ENCODE measurements around the gene DMAP1.

Gene DMAP1

GRCh38 chr1:44259090-44259489 lies 45.8 kb downstream of the DMAP1 start:
- Histone ChIP-seq H3K4me1 (ENCODE audit: control insufficient read depth, insufficient read depth, low read length, unreplicated experiment) (no peaks in the 10 kb centered on the region), H3K79me2 (ENCODE audit: control insufficient read depth, insufficient read depth, low read length, unreplicated experiment) (no peaks in the 10 kb centered on the region), H3K27ac (ENCODE audit: low read depth, low read length) (no peak overlapping the region), H3K36me3 (ENCODE audit: insufficient read depth, low read length) (no peaks in the 10 kb centered on the region), H2AFZ (ENCODE audit: low read length, unreplicated experiment) (no peak overlapping the region), H3K27me3 (ENCODE audit: insufficient read depth, low read length) (no peaks in the 10 kb centered on the region), H3K4me3 (ENCODE audit: low read depth, low read length) (no peak overlapping the region)

DNA sequence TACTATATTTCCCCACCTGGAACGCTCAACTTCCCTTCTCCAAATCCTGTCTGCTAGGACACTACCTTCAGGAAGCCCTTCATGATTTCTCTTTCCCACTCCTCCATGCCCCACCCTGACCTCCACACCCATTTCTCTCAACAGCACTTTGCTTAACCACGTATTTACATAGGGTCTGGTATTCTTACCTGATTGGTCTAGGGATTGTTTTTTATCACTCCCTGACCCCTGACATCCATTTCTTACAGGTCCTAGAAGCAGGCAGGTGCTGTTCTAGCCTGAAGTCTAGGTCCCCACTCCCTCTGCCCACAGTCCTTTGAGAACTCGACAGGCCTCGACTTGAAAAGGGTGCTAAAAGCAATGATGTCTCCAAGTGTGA lies 47.5 kb downstream of the DMAP1 start:
- no peaks in the 10 kb centered on the region for H3K79me2 ChIP-seq (ENCODE audit: control insufficient read depth, insufficient read depth, low read length, unreplicated experiment)
- H2AFZ ChIP-seq (ENCODE audit: low read length, unreplicated experiment): no peak overlapping the region
- no peaks in the 10 kb centered on the region for H3K4me1 ChIP-seq (ENCODE audit: control insufficient read depth, insufficient read depth, low read length, unreplicated experiment)
- H3K36me3 ChIP-seq (ENCODE audit: insufficient read depth, low read length): no peaks in the 10 kb centered on the region
- H3K4me3 ChIP-seq (ENCODE audit: low read depth, low read length): no peak overlapping the region
- no peak overlapping the region for H3K27ac ChIP-seq (ENCODE audit: low read depth, low read length)
- no peaks in the 10 kb centered on the region for H3K27me3 ChIP-seq (ENCODE audit: insufficient read depth, low read length)

DNA sequence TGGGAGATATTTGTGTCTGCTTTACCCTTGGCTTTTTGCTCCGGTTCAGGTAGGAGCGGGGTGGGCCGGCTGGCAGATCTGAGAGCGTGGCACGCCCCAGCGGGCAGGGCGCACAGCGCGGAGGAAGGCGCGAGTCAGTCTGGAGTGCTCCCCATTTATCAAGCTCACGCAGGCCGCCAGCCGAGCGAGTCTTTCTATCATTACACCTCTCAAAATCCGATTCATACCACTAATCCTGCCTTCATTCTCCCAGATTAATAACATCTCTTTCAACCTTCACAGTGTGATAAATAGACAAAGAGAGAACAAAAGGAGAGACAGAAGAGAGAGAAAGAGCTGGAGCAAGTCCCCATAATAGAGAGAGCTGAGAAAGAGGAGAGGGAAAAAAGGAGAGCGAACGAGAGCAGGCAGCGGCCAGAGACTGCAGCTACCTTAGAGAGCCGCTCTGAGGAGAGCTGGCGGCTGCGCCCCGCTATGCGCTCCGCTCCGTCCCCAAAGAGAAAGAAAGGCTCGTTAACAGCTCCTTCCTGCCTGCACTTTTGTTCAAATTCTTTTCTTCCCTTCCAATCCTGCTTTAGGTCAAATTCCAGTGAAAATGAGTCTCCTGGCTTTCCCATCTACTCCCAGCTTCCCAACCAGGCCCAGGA lies 48.0 kb downstream of the DMAP1 start:
- Histone ChIP-seq H3K27ac (ENCODE audit: low read depth, low read length) (no peak overlapping the region), H3K79me2 (ENCODE audit: control insufficient read depth, insufficient read depth, low read length, unreplicated experiment) (no peaks in the 10 kb centered on the region), H3K27me3 (ENCODE audit: insufficient read depth, low read length) (no peaks in the 10 kb centered on the region), H3K36me3 (ENCODE audit: insufficient read depth, low read length) (no peaks in the 10 kb centered on the region), H2AFZ (ENCODE audit: low read length, unreplicated experiment) (no peak overlapping the region), H3K4me3 (ENCODE audit: low read depth, low read length) (no peak overlapping the region), H3K4me1 (ENCODE audit: control insufficient read depth, insufficient read depth, low read length, unreplicated experiment) (no peaks in the 10 kb centered on the region)

GRCh38 chr1:44261962-44262361 lies 48.7 kb downstream of the DMAP1 start:
- H3K4me1 ChIP-seq (ENCODE audit: control insufficient read depth, insufficient read depth, low read length, unreplicated experiment): no peaks in the 10 kb centered on the region
- H3K4me3 ChIP-seq (ENCODE audit: low read depth, low read length): no peak overlapping the region
- H2AFZ ChIP-seq (ENCODE audit: low read length, unreplicated experiment): no peak overlapping the region
- no peak overlapping the region for H3K27ac ChIP-seq (ENCODE audit: low read depth, low read length)
- H3K27me3 ChIP-seq (ENCODE audit: insufficient read depth, low read length): no peaks in the 10 kb centered on the region
- no peaks in the 10 kb centered on the region for H3K79me2 ChIP-seq (ENCODE audit: control insufficient read depth, insufficient read depth, low read length, unreplicated experiment)
- H3K36me3 ChIP-seq (ENCODE audit: insufficient read depth, low read length): no peaks in the 10 kb centered on the region

DNA sequence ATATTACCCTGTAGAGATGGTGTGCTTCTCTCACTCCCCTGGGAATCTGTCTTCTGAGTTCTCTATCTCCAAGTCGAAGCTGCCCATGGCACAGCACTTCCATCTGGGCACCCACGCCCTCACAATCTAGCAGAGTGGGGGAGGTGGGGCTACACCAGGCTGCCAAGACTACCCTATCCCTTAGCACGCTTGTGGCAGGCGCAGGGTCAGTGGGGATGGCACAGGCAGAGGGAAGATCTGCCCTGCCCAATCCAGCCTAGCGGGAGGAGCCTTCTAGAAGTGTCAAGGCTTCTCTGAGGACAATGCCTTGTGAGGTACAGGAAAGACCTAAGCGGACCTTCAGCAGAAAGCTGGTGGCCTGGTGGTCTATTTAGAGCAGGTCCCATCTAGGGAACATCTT lies 49.1 kb downstream of the DMAP1 start:
- no peak overlapping the region for H2AFZ ChIP-seq (ENCODE audit: low read length, unreplicated experiment)
- H3K36me3 ChIP-seq (ENCODE audit: insufficient read depth, low read length): no peaks in the 10 kb centered on the region
- no peaks in the 10 kb centered on the region for H3K27me3 ChIP-seq (ENCODE audit: insufficient read depth, low read length)
- H3K4me1 ChIP-seq (ENCODE audit: control insufficient read depth, insufficient read depth, low read length, unreplicated experiment): no peaks in the 10 kb centered on the region
- H3K27ac ChIP-seq (ENCODE audit: low read depth, low read length): no peak overlapping the region
- H3K79me2 ChIP-seq (ENCODE audit: control insufficient read depth, insufficient read depth, low read length, unreplicated experiment): no peaks in the 10 kb centered on the region
- no peak overlapping the region for H3K4me3 ChIP-seq (ENCODE audit: low read depth, low read length)

- no peak overlapping the region for H3K27ac ChIP-seq (ENCODE audit: low read depth, low read length)
- H3K4me3 ChIP-seq (ENCODE audit: low read depth, low read length): no peak overlapping the region
Measured at GRCh38 chr1:44262816-44263567, 49.7 kb downstream of the DMAP1 start.

GRCh38 chr1:44263568-44264450 lies 50.5 kb downstream of the DMAP1 start:
- Histone ChIP-seq H3K27ac (ENCODE audit: low read depth, low read length) (no peak overlapping the region), H3K79me2 (ENCODE audit: control insufficient read depth, insufficient read depth, low read length, unreplicated experiment) (no peaks in the 10 kb centered on the region), H3K4me3 (ENCODE audit: low read depth, low read length) (no peak overlapping the region), H3K4me1 (ENCODE audit: control insufficient read depth, insufficient read depth, low read length, unreplicated experiment) (no peaks in the 10 kb centered on the region), H3K36me3 (ENCODE audit: insufficient read depth, low read length) (no peaks in the 10 kb centered on the region), H3K27me3 (ENCODE audit: insufficient read depth, low read length) (no peaks in the 10 kb centered on the region), H2AFZ (ENCODE audit: low read length, unreplicated experiment) (no peak overlapping the region)

More at GRCh38 chr1:44262816-44263567, 49.7 kb downstream of the DMAP1 start:
- no peaks in the 10 kb centered on the region for H3K79me2 ChIP-seq (ENCODE audit: control insufficient read depth, insufficient read depth, low read length, unreplicated experiment)
- no peaks in the 10 kb centered on the region for H3K36me3 ChIP-seq (ENCODE audit: insufficient read depth, low read length)
- H3K4me1 ChIP-seq (ENCODE audit: control insufficient read depth, insufficient read depth, low read length, unreplicated experiment): no peaks in the 10 kb centered on the region
- H2AFZ ChIP-seq (ENCODE audit: low read length, unreplicated experiment): no peak overlapping the region
- no peaks in the 10 kb centered on the region for H3K27me3 ChIP-seq (ENCODE audit: insufficient read depth, low read length)

DNA sequence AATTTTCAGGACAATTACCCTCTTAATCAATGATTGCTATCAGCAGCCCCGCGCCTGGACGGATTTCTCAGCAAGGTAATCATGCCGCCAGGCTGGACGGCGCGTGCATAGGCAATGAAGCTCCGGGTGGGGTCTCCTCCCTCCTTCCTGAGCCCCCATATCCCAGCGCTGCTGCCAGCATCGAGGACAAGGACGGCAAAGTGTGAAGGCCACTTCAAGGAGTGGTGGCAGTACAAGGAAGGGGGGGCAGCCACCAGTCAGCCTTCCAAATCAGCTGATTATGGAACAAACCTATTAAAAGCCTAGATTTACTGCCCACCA lies 51.1 kb downstream of the DMAP1 start:
- Histone ChIP-seq H3K79me2 (ENCODE audit: control insufficient read depth, insufficient read depth, low read length, unreplicated experiment) (no peaks in the 10 kb centered on the region), H3K36me3 (ENCODE audit: insufficient read depth, low read length) (no peaks in the 10 kb centered on the region), H3K27me3 (ENCODE audit: insufficient read depth, low read length) (no peaks in the 10 kb centered on the region), H3K4me3 (ENCODE audit: low read depth, low read length) (no peak overlapping the region), H3K27ac (ENCODE audit: low read depth, low read length) (no peak overlapping the region), H3K4me1 (ENCODE audit: control insufficient read depth, insufficient read depth, low read length, unreplicated experiment) (no peaks in the 10 kb centered on the region), H2AFZ (ENCODE audit: low read length, unreplicated experiment) (no peak overlapping the region)

DNA sequence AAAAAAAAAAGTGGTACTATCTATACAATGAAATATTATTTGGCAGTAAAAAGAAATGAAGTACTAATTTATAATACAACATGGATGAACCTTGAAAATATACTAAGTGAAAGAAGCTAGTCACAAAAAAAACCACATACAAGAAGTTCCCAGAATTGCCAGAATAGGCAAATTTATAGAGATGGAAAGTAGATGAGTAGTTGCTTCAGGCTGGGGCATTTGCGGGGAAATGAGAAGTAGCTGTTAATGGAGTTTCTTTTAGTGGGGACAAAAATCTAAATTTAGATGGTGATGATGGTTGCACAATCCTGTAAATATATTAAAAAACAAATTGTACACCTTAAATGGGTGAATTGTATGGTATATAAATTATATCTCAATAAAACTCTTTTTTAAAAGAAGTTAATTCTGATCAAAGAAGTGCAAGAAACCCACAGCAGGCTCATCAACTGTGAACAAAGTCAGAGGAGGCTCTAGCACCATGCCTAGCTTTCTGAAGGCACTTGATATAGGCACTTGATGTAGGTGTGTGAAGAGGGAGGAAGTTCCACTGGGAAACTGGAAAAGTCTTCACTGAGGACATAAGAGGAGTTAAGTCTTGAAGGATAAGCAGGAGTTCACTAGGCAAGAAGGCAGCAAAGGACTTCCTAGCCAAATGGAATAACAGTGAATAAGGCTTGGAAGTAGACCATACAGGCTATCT lies 52.5 kb downstream of the DMAP1 start:
- Histone ChIP-seq H3K36me3 (ENCODE audit: insufficient read depth, low read length) (no peaks in the 10 kb centered on the region), H3K79me2 (ENCODE audit: control insufficient read depth, insufficient read depth, low read length, unreplicated experiment) (no peaks in the 10 kb centered on the region), H3K4me1 (ENCODE audit: control insufficient read depth, insufficient read depth, low read length, unreplicated experiment) (no peaks in the 10 kb centered on the region), H3K4me3 (ENCODE audit: low read depth, low read length) (no peak overlapping the region), H3K27ac (ENCODE audit: low read depth, low read length) (no peak overlapping the region), H3K27me3 (ENCODE audit: insufficient read depth, low read length) (no peaks in the 10 kb centered on the region), H2AFZ (ENCODE audit: low read length, unreplicated experiment) (no peak overlapping the region)

Data from ACC112 (cell line).